Activated CD8-positive, alpha-beta memory T cell treated with anti-CD3 and anti-CD28 coated beads, Interleukin-2, amount 50 U/mL, for 24 hours (primary cell): ENCODE measurements around the gene CDK6.

Experiments used
- DNase-seq: peaks from one replicate; pipeline ENCODE4 v3.0.0-alpha.2; 2020; ENCODE audit errors: extremely low read depth

CDK6 gene

DNA sequence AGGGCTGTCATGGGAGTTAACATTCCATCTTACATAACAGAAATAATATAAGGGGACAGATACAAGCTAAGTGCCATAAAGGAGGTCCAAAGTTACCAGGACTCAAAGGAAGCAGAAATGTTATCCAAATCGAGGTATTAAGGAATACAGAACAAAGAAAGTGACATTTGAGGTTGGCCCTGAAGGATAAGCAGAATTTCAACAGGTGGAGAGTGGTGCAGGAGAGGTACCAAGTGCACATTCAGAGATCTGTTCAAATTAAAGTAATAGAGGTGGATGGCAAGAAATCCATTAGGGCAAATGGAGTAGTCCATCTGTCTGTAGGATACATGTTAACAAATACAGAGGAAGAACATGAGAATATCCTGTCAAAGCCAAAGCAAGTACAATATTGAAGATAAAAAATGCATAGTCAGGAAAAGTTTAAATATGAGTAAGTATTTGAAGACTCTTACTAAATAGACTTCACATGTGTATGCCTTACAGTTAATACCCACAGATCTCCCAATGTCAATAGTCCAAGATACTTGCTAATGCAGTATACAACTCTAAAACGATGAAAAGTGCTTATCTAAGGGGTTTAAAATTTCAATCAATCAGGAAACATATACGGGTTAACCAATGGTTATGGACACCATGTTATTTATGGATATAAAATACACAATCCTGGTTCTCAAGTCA lies 10.0 kb downstream of the CDK6 start:
- no peak for DNase-seq

GRCh38 chr7:92824901-92825480 lies 11.4 kb downstream of the CDK6 start:
- no peak for DNase-seq

DNA sequence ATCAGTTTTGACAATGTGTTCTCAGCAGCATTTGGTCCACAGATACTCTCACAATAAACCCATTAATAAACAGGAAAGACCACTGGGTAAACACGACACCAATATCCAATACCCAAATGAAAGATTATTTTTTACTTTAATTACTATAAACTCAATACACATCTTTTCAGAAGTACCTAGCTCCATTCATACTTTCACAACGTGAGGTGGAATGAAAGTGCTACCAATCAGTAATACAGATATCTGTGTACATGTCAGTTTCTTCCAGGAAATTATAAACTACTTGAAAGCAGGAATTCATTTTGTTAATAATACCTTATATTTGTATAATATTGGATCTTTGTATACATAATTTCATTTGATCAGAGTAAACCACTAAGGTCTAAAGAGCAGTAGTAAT lies 11.9 kb downstream of the CDK6 start:
- no peak for DNase-seq

DNA sequence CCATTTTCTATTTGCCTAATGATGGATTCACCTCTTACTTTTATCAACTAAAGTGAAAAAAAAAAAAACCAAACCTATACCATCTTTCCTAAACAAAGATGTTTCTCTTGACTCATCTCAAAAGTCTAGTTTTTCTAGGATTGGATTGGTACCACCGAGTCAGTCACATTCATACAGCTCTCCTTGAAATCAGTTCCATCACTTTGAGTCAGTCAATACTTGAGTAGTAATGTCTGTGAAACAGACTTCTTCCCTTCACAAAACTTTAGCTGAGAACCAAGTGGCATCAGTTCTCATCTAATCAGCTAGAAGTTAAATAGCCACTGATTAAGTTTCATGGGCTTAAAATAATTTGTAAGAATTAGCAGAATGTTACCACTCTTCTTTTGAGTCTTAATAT lies 13.3 kb downstream of the CDK6 start:
- no peak for DNase-seq

DNA sequence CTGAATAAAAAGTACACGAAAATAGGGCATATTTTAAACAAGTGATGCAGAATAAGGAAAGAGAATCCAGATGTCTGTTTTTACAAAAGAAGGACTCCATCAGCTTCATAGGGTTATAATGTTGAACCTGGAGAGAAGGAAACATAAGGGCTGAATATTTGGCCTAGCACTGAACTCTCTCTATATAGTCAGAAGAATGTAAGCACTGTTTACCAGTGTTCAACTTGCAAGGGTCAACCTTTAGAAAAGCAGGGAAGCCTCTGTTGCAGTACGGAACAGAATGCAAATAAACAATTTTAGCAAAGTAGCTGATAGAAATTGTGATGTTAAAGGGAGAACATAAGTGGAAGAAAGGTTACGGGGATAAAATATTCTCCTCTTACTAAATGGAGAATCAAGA lies 16.2 kb downstream of the CDK6 start:
- no peak for DNase-seq

DNA sequence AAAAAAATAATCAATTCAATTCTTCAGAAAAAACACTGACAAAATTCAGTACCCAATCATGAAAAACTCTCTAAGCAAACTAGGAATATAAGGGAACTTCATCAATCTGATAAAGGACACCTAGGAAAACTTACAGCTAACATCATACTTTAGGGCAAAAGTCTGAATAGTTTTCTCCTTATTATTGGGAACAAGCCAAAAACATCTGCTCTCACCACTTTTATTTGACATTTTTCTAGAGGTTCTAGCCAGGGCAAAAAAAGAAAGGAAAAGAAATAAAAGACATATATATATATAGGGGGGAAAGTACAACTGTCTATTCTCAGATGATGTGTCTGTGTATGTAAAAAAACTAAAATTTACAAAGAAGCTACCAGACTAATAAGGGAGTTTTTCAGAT lies 19.0 kb downstream of the CDK6 start:
- DNase-seq, result no peak

- no peak for DNase-seq
These were observed 21.0 kb downstream of the CDK6 start for GRCh38 chr7:92815412-92815811.

DNA sequence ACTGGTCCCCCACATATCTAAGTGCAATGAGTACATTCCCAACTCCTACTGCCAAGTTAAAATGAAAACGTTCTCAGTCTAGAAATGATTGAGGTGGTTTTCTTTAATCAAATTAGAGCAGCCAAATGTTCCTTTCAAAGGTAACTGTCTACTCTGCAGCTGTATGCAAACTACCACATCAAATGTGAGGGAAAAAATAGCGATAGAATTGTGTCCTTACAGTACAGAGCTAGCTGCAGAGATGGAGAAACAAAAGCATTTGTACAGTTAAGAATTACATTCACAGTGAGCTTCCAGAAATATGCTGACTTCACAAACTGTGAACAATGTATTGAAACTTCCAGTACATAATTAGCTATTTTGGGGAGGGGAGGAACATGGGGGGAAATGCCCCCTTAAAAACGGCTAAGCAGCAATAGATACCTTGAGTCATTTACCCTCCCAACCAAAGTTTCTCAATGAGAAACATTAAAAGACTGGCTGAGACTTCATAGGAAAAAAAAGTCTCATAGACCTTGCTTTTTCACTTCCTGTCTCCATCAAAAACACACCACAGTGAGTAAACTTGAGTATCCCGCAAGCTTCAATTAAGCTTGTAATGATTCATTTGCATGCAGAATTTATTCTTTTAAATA lies 22.9 kb downstream of the CDK6 start:
- DNase-seq, result no peak

DNA sequence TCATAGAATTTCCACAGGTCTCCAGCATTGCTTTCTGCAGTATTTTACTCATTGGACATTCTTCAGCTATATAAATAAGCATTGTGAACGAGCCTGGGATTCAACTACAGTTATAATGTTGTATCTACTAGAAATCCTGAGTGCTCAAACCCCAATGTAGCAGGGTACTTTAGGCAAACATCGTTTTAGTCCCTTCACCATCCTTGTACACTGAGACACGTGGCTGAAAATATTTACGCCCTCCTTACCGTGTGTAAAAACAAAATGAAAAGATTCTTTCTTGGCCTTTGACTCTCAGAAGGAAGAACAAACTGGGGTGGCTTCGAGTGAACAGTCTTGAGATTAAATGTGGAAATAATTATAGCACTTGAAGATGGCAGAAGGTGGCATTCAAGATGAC lies 25.2 kb downstream of the CDK6 start:
- no peak for DNase-seq

DNA sequence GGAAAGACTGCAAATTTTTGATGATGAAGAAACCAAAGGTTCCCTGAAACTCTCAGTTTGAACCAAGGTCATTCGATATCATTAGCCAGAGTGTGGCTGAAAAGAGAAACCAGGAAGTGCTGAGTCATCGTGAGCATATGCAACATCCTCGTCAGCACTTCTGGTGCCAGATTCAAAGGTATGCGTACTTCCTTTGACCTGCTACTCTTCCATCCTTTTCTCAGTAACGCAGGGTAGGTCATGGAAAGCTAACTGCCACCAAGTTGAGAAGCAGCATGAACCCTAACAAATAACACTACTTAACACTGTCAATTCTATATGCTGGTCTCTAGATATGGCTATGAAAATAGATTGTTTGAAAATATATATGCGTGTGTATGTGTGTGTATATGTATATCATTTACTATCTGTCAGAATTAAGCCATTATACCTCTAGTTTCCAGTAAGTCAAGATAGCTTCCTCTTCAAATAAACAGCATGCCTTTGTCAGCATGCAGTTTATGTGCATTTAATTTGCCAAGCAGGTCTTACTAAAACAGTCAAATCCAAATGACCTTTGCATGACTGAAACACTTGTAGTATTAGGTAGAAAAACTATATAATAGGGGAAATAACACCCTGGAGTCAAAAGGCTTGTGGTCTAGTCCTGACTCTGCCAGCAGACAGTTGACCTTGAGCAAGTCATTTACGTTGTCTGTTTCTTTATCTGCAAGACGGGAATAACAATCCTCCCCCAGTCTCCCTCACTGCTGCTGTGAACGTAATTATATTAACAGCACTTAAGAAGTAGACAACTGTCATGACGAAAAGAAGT lies 26.4 kb downstream of the CDK6 start:
- no peak for DNase-seq

DNA sequence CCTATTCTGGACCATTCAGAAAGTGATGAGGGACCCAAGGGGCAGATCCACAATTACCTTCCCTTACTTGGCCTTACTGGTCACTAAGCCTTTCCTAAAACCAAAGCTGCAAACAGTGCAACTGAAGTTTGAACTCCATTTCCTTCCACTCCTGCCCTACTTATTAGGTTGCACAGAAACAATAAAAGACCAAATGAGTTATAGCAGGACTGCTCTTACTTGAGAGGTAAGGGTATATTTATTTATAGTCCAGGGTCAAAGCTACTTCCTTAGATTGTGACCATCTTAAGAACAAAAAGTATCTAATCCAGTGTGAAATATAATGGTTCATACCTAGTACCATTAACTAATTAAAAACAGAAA lies 27.0 kb downstream of the CDK6 start:
- DNase-seq, result no peak

- no peak for DNase-seq
These were observed 27.7 kb downstream of the CDK6 start for GRCh38 chr7:92808635-92809034.

DNA sequence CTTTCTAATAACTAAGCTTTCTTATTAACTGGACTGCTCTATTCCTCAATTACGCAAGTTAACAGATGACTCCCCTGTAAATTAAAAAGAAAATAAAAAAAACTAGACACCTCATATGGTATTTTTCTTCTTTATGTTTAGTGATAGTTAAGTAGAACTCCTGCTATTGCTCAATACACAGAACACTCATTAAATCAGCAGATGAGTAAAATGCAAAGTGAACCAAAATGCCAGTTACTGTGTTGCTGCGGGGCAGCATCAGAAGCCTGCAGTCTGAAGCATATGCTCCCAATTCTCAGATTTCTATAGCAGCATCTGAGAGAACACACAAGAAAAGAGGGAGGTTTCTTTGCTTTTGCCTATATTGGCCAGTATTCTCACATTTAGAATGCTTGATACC lies 28.4 kb downstream of the CDK6 start:
- no peak for DNase-seq

DNA sequence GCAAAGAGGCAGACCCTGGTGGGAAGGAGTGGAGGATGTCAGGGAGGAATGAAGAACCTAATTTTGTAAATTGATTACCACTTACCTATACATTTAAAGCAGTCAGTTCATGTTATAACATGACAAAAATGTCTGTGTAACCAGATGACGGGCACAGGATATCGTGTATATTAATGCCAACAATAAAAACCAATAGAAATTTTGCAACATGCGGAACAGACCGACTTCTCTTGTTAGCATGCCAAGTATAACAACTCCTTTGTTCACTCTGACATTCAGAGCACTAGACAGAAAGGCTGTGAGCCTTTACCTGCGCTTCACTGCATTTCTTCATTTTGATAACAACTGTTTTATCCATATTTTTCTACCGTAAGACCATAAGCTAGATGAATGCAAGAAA lies 29.9 kb downstream of the CDK6 start:
- no peak for DNase-seq

DNA sequence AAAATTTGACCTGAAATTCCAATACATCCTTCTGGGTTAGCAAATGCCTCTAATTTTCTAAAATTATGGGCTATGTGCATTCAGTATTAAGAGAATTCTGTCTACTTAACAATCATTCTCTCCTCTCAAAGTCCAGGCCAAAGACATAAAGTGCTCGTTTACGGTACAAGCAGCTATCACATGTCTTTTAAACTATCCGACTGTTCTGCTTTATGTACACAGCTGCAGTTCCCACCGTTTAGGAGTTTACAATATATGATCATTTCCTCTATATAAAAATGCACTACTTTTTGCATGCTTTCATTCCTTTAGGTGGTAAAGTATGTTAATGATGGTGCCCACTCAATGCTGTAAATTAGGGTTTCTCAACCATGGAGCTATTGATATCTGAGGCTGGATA lies 34.0 kb downstream of the CDK6 start:
- no peak for DNase-seq

DNA sequence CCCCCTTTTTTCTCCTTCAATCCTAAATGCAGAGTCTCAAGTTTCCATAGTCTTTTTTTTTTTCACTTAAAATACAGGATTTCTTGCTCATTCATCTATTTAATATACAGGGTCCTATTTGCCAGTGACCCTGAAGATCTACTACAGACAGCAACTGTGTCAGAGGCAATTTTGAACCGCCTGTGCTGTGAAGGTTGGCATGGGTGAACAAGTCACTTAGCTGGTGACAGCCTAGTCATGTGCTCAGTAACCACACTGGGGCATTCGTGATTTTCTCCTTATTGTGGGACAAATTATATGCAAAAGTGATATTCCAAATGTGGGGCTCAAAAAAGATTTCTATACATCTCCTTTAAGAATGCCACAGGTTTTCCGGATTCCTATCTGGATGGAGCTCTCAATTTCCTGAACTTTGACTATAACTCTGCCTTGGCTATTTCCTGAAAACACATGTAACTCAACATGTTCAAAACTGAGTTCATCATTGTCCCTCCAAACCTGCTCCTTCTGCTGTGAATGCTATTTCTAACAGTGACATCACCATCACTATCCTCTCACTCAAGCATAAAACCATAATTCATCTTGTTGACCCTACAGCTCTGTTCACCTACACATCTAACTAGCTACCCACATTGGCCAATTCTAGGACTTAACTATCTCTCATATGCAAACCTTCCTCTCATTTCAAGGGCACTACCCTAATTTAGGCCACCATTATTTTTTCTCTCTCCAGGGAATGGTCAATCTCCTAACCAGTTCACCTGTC lies 36.7 kb downstream of the CDK6 start:
- no peak for DNase-seq

DNA sequence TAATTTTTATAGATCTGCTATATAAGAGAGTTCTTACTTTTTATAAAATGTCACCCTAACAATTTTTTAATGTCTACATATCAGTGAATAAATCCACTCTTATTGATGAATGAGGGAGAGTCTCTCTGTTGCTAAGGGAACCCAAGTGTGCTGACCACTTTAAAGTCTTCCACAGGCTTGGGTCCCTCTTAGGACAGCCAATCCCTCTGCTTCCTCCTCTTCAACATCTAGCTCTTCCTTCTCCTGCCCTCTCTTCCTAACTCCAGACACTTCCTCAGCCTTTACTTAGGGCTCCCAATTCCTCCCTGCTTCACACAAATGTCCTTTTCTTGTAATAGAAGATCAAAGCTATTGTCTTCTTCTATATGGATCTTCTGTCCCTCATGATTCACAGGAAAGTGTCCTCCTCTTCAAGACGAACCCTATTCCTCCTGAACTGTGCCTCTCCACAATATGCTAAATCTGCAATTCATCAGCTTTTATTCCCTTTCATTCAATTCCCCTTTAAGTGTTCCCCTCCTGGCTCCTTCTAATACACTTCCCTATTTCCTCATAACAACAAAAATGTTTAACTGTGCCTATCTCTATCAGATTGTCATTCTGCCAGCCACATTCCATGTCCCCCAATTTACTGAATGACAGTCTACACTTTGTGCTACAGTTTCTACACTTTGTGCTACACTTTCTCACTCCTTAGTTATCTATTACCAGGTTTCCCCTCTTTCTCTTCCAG lies 37.7 kb downstream of the CDK6 start:
- no peak for DNase-seq

DNA sequence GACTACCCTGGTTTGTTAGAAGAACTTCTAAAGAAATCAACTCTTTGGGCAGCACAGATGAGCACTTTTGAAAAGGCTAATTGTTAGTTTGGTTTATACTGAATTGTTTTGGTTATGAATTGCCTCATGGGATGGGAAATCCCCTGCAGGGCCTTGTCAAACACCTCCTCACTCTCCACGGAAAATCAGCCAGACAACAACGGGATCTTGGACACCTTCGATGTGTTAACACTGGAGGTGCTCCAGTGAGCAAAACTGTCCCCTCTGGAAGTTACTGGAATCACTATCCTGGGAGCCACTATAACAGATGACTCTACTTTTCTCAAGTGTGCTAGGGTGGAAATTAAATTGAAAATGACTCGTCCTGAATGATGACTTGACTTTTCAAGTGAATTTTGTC lies 38.7 kb downstream of the CDK6 start:
- DNase-seq, result no peak

DNA sequence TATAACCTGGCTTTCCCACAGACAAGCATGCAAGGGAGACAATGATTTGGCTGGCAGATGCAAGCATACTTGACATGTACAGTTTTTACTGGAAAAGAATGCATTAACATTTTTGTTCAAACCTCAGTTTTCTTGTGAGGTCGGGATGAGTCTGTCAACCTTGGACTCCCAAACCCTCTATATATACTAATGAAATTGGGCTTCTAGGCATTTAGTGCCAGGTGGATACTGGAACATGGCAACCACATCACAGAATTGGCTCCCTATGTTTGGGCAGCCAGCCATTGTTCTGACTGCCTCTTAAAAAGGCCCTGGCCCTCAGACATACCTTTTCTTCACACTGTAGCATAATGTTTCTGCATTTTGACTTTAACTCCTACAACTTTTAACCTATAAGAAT lies 39.1 kb downstream of the CDK6 start:
- no peak for DNase-seq

- no peak for DNase-seq
These were observed 41.5 kb downstream of the CDK6 start for GRCh38 chr7:92794831-92795230.

DNA sequence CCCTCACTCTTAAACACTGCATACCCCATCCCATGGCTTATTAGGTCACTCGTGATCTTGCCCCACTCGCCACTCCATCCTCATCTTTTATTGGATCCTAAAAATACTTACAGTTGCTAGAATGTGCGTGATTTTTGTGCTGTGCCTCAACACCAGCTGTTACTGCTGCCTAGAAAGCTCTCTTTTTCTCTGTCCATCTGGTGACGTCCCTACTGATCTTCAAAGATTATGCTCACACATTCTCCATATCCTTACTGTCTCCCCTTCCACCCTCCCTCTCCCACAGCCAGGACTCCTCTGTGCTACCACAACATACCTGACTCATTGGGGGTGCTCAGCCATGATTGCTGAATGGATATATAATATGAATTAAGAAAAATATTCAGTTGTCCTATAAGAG lies 42.0 kb downstream of the CDK6 start:
- DNase-seq, result no peak
